Stimulated activated CD4-positive, alpha-beta T cell treated with anti-CD3 and anti-CD28 coated beads, Interleukin-4, amount 100 ng/mL, for 1 hour (primary cell): ENCODE results near the gene TEKT3.

Experiments
- DNase-seq: peaks from one replicate; pipeline ENCODE4 v3.0.0-alpha.2; 2020

TEKT3 gene

DNA sequence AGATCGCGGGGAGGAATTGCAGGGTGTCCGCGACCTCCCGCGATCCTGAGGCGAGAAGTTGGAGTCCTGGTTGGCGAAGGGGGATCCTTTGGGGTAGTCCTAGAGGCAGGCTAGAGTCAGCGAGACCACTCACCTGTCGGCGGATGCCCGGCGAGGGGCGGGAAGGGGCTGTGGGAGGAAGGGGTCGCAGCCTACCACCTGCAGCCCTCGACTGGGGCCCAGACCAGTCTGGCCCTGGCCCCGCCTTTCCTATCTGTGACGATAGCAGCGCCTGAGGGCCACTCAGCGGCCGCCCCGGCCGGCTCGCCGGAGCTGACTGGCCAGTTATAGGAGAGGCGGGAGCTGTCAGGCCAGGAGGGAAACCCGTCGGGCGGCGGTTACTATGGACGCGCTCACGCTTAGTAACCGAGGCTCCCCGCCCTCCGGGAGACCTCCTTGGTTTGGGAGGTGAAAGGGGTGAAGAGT lies at the start of gene TEKT3:
Gene TEKT3, minus strand, starts transcription at position 213 of the 465 bp plus-strand sequence. CDS start 10,012 bp downstream, outside the sequence.
- DNase-seq, result peak; percentile 4

DNA sequence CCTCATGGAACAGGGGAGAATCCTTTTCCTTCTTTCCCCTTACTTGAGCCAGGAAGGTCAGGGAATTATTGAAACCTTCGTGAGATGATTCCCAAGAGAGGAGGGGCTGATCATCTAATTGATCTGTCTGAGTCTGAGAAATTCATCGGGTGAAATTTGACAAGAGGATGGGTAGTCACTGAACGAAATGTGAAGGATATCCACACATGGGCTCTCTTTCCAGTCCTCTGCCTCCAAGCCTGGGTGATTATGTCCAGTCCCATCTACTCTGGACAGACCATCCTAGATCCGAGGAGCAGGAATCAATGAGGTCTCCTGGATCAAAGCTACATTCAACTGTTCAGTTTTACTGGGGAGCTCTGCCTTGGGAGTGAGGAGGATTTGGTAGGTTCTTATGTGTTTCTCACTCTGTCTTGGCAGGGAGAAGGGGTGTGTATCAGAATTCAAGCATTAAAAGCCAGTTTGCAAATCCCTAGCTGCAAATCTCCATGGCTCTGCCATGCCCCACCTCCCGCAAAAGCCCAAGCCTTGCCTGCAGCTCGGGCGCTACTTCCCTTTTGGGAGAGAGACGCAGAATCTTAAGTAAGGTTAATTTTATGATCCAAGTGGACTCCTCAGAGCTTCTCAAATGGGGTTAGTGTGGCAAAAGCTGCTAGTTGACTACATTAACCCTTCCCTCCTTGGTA lies 47.1 kb upstream of the TEKT3 start:
- DNase-seq, result no peak

DNA sequence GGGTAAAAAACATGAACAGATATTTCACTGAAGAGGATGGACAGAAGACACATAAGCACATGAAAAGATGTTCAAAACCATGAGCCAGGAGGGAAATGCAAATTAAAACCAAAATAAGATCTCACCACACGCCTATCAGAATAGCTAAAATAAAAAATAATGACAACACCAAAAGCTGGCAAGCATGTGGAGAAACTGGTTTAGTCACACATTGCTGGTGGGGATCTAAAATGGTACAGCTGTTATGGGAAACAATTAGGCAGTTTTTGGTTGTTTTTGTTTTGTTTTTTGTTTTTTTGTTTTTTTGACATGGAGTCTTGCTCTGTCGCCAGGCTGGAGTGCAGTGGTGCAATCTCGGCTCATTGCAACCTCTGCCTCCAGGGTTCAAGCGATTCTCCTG lies 44.7 kb upstream of the TEKT3 start:
- no peak for DNase-seq

DNA sequence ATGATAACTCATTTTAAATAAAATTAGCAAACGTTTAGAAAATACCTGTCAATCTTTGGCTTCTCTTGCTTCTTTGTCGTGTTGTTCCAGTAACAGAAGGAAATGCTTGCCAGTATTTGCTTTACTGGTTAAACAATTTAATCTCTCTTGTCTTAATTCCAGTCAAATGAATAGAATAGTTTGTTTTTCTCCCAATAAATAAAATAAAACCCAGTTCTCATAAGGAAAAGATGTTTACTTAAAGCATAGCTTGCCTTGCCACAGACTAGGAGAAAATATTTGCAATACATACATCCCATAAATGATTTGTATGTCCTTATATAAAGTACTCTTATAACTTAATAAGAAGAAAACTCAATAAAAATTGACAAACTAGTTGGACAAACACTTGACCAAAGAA lies 43.9 kb upstream of the TEKT3 start:
- DNase-seq, result no peak

DNA sequence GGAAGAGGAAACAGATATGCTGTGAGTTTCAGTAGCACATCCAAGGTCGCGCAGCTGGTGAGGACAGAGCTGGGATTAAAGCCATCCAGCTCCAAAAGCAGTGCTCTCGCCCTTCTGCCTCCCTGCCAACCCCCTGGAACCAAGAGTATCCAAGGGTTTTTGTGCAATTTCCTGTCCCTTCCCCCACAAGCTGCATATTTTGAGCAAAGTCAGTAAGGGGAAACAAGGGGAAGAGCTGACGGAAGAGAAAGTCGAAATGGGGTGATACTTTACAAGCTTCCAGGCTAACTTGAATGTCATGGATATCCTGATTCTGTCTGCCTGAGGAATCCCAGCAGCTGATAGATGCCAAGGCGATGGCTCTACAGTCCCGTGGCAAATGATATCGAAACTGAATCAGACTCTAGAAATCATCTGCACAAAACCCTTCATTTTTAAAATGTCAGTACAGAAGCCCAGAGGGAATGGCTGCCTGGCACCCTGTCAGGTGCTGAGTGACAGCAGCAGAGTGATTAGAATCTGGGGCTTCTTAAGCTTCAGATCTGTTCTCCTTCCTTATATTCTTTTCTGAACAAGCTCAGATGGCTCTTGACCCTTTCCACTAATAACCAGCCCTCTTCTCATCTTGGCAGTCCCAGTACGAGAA lies 42.9 kb upstream of the TEKT3 start:
- no peak for DNase-seq

DNA sequence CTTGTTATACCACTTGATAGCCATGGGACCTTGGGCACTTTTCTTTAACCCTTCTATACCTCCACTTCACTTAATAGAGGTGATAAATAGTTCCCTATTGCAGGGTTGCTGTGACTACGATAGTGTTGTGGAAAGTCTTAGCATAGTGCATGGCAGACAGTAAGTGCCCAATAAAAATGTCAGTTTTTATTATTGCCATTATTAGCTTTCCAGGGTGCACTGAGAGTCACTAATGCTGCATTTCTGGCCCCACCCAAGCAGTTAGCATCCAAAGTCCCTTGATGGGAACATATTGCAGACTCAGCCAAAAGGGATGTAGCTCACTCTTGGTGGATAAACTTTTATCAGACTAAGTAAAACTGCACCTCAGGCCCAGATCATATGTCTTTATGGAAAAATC lies 41.5 kb upstream of the TEKT3 start:
- DNase-seq, result no peak

DNA sequence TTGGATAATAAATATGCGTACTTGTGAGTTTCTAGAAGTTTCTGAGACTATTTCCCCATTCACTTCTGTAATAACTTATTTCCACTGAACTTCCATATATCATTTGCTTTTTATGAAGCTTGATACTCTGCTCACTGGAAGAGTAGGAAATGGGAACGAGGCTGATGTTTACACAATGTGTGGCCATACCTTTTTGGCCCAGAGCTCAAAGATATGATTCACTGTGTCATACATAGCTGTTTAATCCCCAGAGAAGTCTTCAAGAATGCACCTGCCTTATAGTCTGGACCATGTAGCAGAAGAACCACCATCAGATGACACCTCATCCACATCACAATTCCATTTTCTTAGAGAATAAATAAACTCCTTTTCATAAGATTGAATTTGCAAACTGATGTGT lies 40.3 kb upstream of the TEKT3 start:
- no peak for DNase-seq

DNA sequence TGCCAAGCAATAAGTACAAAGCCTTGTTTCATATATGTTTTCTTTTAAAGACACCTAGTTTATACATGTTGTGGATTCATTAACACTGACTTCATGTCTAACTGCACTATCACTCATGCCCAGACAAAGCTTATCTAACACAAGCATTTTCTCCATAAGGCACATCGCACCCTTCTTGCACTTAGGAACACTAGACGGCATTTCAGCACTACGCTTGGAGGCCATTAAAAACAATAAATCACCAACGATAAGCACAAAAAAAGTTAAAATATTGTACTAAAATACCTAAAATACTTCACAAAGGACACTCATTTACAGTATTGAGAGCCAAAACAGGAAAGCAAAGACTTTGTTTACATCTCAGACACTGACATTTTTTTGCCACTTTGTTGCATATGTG lies 39.0 kb upstream of the TEKT3 start:
- no peak for DNase-seq

DNA sequence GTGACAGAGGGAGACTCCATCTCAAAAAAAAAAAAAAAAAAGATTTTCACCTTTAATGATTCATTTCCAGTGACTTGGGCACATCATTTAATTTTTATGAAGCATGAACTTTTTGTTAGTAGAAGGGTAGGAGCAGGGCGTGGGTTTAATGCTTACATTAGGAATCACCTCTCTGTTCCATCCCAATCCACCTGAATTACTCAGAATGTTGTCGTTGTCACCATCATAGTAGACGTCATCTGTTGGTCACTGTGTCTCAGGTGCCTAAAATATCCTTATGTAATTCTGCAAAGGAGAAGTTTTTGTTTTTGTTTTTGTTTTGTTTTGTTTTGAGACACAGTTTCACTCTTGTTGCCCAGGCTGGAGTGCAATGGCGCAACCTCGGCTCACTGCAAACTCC lies 38.3 kb upstream of the TEKT3 start:
- no peak for DNase-seq

DNA sequence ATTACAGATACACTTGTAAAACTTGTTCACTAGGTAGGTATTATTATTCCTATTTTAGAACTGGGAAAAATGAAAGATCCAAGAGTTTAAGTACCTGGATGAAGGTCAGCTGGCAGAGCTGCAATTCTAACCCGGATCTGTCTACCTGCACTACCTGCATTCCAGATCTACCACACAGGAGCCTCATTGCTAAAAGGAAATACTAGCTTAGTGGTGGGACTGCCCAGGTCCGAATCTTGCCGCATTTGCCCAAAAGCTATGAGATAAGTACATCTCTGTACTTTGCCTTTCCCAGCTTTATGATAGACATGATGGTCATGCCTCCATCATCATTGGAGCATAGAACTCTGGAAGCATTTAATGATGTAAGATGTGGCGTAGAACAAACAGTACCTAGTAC lies 36.8 kb upstream of the TEKT3 start:
- no peak for DNase-seq

DNA sequence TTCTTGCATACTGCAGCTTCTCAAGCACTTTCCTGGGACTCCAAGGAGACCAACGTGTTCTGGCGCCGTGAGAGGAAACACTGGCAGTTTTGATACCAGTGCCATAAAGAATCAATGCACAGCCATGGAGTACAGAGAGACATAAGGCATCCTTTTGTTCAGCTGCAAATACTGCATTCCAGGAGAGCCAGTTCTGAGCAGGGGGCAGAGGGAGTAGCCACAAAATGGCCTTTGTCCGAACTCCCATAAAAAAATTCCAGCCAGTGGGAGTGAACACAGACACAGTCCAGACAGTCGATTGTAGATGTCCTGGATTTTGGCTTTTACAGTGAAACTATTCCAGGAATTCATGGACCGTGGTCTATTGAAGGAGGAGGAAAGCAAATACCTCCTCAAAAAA lies 36.2 kb upstream of the TEKT3 start:
- no peak for DNase-seq

DNA sequence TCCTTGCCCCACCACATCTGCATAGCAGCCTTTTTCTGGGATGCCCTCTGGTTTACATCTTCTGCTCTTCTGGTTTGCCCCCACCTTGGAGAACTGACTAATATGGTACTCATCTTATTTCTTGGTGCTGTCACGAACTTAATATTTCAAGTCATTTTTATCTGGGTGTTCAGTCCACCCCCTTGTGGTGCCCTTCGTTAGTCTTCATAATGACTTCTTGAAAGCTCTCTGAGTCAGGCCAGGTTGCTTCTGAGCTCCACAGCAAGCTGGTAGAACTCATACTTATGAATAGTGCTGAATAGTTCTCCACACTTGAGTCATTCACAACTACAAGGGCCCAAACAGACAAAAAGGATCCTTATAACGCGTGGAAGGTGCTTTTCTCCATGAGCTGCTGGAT lies 35.8 kb upstream of the TEKT3 start:
- DNase-seq, result no peak

DNA sequence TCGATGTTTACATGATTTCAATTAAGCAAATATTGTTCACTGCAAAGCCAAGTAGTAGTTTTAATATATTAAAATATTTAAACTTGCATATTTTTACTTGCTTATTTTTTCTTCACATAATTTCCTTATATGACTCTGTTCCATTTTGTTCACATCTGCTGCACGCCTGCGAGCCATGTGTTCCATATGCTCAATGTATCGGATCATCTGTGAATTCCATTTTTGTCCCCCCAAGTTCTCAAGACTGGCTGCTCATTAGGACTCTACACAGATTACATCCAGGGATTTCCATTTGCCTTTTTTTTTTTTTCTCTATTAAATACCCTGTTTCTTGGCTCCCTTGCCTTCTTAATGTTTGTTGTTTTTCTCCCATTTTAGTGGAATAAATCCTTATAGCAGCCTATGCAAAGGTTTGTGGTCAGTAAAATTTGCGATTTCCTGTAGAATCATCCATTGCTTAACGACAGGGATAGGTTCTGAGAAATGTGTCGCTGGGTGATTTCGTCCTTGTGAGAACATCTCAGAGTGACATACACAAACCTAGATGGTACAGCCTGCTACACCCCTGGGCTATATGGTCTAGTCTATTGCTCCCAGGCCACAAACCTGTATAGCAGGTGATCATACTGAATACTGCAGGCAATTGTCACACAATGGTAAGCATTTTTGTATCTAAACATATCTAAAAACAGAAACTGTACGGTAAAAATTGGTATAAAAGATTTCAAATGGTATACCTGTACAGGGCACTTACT lies 30.2 kb upstream of the TEKT3 start:
- no peak for DNase-seq

DNA sequence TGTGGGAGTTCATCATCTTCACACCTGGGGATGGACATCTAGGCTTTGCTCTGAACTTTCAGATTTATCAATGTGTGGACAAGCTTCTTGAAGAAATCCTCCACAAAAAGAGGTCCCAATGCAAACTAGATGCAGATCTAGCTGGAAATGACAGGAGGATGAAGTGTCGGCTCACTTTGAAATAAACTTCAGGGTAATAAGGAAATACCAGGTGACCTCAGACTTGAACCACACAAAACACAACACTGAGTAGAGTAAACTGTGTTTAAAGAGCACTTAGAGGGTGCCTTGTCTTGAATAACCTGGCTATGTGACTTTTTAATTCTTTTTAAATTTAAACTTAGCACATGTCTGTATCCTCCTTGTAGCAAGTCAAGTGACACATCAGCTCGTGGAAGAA lies 27.2 kb upstream of the TEKT3 start:
- no peak for DNase-seq

DNA sequence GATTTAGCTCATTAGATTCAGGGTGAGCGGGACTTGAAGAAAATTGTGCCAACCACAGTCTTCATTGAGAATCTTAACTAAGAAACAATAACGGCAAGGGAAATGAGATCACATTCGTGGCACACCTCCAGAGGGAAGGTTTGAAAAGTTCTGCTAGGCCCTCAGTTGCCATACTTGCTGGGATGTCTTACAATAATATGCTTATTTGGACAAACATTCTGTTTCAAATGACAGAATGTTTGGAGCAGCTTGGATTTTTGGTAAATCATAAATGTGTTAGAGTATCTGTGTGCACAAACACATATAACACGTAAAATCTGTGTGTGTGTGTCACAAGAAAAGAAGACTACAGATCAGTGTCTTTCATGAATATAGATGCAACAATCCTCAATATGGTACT lies 24.6 kb upstream of the TEKT3 start:
- DNase-seq, result no peak

DNA sequence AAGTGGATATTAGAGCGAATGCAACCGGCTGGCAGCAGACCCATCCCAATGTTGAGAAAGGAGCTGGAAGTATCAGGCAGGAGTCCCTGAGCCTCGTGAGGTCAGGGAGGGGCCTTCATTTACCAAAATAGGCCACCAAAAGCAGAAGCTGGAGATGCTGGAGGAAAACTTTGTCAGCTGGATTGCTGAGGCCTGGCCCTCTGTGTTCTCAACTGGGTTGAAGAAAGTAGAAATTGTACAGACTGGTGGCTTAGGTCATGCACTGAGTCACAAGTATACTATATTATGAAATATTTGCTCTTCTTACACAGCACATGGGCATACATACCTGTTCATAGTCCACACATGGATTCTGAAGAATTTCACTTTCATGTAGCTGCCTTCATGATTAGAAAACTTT lies 23.2 kb upstream of the TEKT3 start:
- DNase-seq, result no peak

DNA sequence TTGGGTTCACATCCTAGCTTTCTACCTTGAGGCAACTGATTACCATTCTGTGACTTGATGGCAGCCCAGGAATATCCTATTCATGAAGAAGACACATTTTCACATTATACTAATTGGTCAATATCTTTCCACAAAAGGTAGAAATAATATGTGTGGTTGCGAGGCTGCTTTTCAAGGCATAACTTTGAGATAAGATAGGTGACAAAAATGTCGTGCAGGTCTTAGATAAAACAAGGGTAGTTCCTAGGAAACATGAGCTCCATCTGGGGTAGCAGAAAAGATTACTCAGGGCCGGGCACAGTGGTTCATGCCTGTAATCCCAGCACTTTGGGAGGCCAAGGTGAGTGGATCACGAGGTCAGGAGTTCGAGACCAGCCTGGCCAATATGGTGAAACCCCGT lies 22.3 kb upstream of the TEKT3 start:
- no peak for DNase-seq

DNA sequence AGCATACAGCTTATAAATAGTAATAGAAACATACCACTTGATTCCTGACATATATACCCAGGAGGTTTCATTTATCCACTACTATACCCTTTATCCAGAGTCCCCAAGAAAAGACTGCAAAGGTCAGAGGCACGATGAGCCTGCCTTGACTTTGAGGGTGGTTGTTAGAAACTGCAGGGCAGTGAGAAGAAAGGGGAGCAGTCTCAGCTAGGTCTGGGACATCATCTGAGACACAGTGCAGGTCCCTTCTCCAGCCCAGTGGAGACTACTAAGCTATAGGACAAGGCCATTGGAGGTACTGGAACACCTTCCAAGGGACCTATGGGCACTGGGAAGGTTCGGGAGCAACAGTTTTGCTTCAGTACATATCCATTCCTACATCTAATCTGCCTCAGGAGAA lies 20.2 kb upstream of the TEKT3 start:
- no peak for DNase-seq

DNA sequence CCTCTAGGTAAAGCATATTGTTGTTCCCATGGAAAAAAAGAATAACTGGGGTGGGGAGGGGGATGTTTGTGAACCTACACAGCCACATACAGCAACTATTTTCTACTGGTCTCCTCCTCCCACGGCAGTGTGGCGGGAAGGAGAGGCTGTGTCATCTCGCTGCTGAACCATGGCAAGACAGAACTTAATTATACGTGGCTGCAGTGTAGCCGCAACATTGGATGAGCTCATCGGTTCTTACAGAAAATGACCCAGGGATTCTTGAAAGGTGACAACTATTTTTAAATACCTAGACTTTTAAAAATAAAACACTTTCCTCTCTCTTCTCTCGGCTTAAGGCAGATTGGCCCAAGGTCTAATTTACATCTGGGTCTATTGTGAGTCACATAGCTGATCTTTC lies 19.8 kb upstream of the TEKT3 start:
- no peak for DNase-seq

DNA sequence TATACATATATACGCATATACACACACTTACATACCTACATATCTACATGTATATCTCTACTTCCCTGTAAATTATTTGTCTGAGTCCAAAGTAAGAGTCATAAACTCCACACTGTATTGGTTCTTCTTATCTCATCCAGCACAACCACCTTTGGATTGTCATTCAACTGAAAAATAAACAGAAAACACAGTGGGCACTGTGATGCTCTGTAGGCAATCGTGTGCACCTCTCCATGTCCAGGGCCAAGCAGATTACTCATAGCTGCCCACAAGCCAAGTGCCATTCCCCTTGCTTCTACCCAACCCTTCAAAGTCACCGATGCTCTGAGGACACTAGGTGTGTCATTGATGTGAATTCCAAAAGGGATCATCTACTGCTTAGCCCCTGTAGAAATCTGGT lies 12.9 kb upstream of the TEKT3 start:
- DNase-seq, result no peak

DNA sequence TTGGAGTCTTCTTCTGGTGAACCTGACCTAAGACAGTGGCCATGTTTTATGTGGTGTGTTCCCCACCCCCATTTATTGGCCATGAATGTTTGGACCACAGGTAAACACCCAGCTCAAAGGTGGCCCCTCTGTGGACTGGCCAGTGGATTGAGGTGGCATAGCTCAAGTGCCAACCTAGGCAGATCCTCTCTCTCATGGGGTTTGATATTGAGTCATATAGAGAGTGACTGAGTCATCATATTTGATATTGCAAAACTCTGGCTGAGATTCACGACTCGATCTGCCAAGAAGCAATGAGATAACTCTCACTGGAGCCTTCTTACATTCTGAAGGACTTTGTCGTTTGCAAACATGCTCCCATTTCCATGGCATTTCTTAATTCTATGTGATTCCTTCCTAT lies 10.5 kb upstream of the TEKT3 start:
- no peak for DNase-seq

DNA sequence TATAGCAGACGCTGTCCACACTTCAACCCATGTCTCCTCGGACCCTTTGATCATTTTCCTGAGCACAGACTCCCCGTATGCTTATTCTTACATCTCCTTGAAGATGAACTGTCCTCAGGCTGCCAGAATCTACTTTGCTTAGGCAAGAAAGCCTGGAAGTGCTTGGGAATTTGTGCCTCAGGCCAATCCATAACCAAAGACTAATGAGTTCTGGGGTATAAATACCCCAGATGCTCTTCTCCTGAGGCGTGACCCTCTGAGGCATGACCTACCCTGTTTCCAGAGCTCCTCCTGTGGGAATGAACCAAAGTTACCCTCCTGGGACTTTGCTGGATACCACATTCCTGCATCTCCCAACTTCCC lies 10.1 kb upstream of the TEKT3 start:
- DNase-seq, result no peak

DNA sequence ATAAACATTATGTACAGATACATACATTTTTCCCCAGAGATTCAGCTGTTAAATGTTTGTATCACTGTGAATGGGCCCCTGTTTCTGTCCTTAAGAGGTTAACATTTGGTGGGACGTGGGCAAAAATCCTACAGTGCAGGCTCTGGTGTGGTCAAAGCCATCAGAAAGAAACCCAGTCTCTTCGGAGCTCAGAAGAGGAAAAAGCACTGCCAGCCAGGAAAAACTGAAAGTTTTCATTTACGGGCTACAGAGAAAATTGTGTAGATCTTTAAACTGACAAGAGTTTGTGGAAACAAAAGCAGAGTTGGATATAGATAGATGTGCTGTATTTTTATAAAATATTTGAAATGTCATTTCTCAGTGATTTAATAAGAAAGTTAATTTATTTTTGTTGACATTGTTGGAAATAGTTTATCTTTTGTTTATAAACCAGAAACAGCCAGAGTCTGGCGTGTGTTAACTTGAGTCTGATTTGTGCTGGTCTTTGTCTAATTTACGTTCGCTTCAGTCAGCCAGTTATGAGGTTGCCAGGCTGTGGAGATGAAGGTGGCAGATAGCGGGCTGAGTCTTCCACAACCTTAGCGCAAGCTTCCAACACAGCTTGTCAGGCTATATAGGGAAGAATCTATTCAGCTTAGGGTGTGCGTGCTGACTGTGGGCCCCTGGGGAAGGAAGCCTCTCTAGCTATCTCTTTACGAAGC lies 9.5 kb upstream of the TEKT3 start:
- no peak for DNase-seq

DNA sequence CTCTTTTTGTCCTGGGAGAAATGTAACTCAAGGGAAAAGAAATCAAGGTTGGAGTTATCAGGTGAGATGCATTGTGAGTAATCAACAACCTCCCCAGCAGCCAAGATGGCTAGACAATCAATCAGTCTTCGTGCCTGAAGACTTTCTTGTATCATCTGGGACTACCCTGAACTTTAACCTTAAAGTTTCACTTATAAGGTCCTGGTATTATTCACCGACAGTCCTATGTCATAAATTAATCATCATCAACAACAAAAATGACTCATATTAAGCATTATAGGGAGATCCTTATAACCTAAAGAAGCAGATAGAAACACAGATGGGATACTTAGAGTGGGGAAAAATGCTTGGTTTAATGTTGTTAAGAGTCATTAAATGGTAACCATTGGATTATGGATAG lies 7.7 kb upstream of the TEKT3 start:
- DNase-seq, result no peak
